SK-N-SH (cell line): Measurements from ENCODE around the gene CARD8. TPM values are rescaled to one million over a fixed set of nuclear protein-coding genes. Genes with fewer than 3 reads are reported as not detected.

Source experiments
- CTCF ChIA-PET: fragments of 300-600, 350-600 bp; formaldehyde crosslinking; extraction: SDS; loops from one replicate; lab custom pipeline; 2021; lab: Yijun Ruan, JAX
- POLR2A ChIA-PET: fragments of 350-600 bp; sonication (Branson Sonifier 250); formaldehyde crosslinking; extraction: SDS; loops from one replicate; lab custom pipeline; 2020; ENCODE audit warnings: antibody characterized with exemption, inconsistent platforms; lab: Yijun Ruan, JAX
- DNase-seq: peaks from one replicate; pipeline ENCODE4 v3.0.0; 2012
- H2AFZ ChIP-seq: fragments of 200-600 bp; sonication (generic); 2 replicates; pipeline ENCODE4 v1.8.1; 2016; ENCODE audit warnings: antibody characterized with exemption, mild to moderate bottlenecking, low read depth
- H3F3A ChIP-seq: fragments of 200-600 bp; sonication (generic); replicated peaks from 2 replicates; pipeline ENCODE3; 2016; ENCODE audit warnings: antibody characterized with exemption, mild to moderate bottlenecking; ENCODE audit not compliant: insufficient read depth
- H3K27ac ChIP-seq, 2 experiments: fragments of 200-500 bp in 1 of 2; fragments of 200-600 bp in 1 of 2; sonication (Bioruptor generic) in 1 of 2; sonication (generic), shearing (Covaris generic) in 1 of 2; 2 replicates each; pipeline versions ENCODE4 v1.5.1 to v1.6.1; 2014 to 2016; ENCODE audit warnings: low read depth in 2 of 2, inconsistent platforms in 1 of 2, low read length in 1 of 2, mild to moderate bottlenecking in 1 of 2, mixed read lengths in 1 of 2
- H3K27me3 ChIP-seq: fragments of 200-600 bp; sonication (generic), shearing (Covaris generic); 2 replicates; pipeline ENCODE4 v1.6.1; 2016; ENCODE audit warnings: mixed run types; ENCODE audit not compliant: insufficient read depth
- H3K36me3 ChIP-seq, 2 experiments: fragments of 200-500 bp in 1 of 2; fragments of 200-600 bp in 1 of 2; sonication (Bioruptor generic) in 1 of 2; sonication (generic) in 1 of 2; replicated peaks in 1 of 2; 2 replicates each; pipeline versions ENCODE3 to v1.5.1; 2014 to 2016; ENCODE audit warnings: low read length in 1 of 2, mild to moderate bottlenecking in 1 of 2; ENCODE audit not compliant: insufficient read depth in 2 of 2, control insufficient read depth in 1 of 2
- H3K4me1 ChIP-seq, 2 experiments: fragments of 200-500 bp in 1 of 2; fragments of 200-600 bp in 1 of 2; sonication (Bioruptor generic) in 1 of 2; sonication (generic), shearing (Covaris generic) in 1 of 2; 2 replicates each; pipeline versions ENCODE4 v1.5.1 to v1.6.1; 2014 to 2016; ENCODE audit warnings: low read depth in 1 of 2, low read length in 1 of 2, mixed run types in 1 of 2; ENCODE audit not compliant: insufficient read depth in 2 of 2, control insufficient read depth in 1 of 2
- H3K4me2 ChIP-seq: fragments of 200-600 bp; sonication (generic), shearing (Covaris generic); 2 replicates; pipeline ENCODE4 v1.6.1; 2017; ENCODE audit warnings: mixed run types
- H3K4me3 ChIP-seq, 2 experiments: fragments of 200-500 bp in 1 of 2; fragments of 200-600 bp in 1 of 2; sonication (Bioruptor generic) in 1 of 2; sonication (generic), shearing (Covaris generic) in 1 of 2; 2 replicates each; pipeline versions ENCODE4 v1.5.1 to v1.8.1; 2014 to 2016; ENCODE audit warnings: low read depth in 2 of 2, inconsistent platforms in 1 of 2, low read length in 1 of 2, mild to moderate bottlenecking in 1 of 2, mixed read lengths in 1 of 2, moderate library complexity in 1 of 2
- H3K79me2 ChIP-seq: fragments of 200-600 bp; sonication (generic); 2 replicates; pipeline ENCODE4 v1.8.1; 2017; ENCODE audit warnings: mild to moderate bottlenecking; ENCODE audit not compliant: insufficient read depth
- H3K9ac ChIP-seq: fragments of 200-600 bp; sonication (generic); 2 replicates; pipeline ENCODE4 v1.6.1; 2017; ENCODE audit warnings: mixed run types
- H3K9me2 ChIP-seq: fragments of 200-600 bp; sonication (generic); 2 replicates; pipeline ENCODE4 v1.6.1; 2017; ENCODE audit warnings: mixed run types
- H3K9me3 ChIP-seq: fragments of 200-600 bp; sonication (generic); 2 replicates; pipeline ENCODE4 v1.6.1; 2017; ENCODE audit warnings: mixed run types, mild to moderate bottlenecking, moderate library complexity
- H4K20me1 ChIP-seq: fragments of 200-600 bp; sonication (generic); 2 replicates; pipeline ENCODE4 v1.6.1; 2017; ENCODE audit warnings: mild to moderate bottlenecking, mixed run types; ENCODE audit not compliant: insufficient read depth
- CTCF ChIP-seq: fragments of 200-600 bp; sonication (generic); IDR thresholded peaks from 2 replicates; pipeline ENCODE4 v1.6.1; 2017; ENCODE audit warnings: antibody characterized with exemption, mild to moderate bottlenecking, moderate library complexity
- ELF1 ChIP-seq: IDR thresholded peaks from 2 replicates; pipeline ENCODE4 v1.4.0; 2012
- FOSL2 ChIP-seq: IDR thresholded peaks from 2 replicates; pipeline ENCODE4 v1.4.0; 2012; ENCODE audit warnings: low read depth, mild to moderate bottlenecking, moderate library complexity, borderline replicate concordance
- FOXJ3 ChIP-seq: sonication (generic); formaldehyde crosslinking; IDR thresholded peaks from 2 replicates; pipeline ENCODE4 v1.5.1; 2020; ENCODE audit warnings: mild to moderate bottlenecking, missing genetic modification reagents
- GATA2 ChIP-seq: sonication (generic); formaldehyde crosslinking; IDR thresholded peaks from 2 replicates; pipeline ENCODE4 v1.5.0; 2020; ENCODE audit warnings: mild to moderate bottlenecking, missing genetic modification reagents
- JUND ChIP-seq: IDR thresholded peaks from 2 replicates; pipeline ENCODE4 v1.4.0; 2012
- MAX ChIP-seq: IDR thresholded peaks from 2 replicates; pipeline ENCODE4 v1.4.0; 2012; ENCODE audit warnings: low read depth
- MEF2A ChIP-seq: IDR thresholded peaks from 2 replicates; pipeline ENCODE4 v1.4.0; 2012; ENCODE audit warnings: low read depth, borderline replicate concordance
- MXI1 ChIP-seq: IDR thresholded peaks from 2 replicates; pipeline ENCODE4 v1.6.1; 2012; ENCODE audit warnings: mild to moderate bottlenecking, low read depth, low read length, improper control_type of control experiment
- NFIC ChIP-seq: IDR thresholded peaks from 2 replicates; pipeline ENCODE4 v1.4.0; 2012; ENCODE audit warnings: borderline replicate concordance
- NRF1 ChIP-seq: IDR thresholded peaks from 2 replicates; pipeline ENCODE4 v1.6.1; 2012; ENCODE audit warnings: low read depth, mild to moderate bottlenecking, low read length
- POLR2AphosphoS5 ChIP-seq: IDR thresholded peaks from 2 replicates; pipeline ENCODE4 v1.6.1; 2012; ENCODE audit warnings: low read depth, low read length
- RAD21 ChIP-seq: IDR thresholded peaks from 2 replicates; pipeline ENCODE4 v1.6.1; 2012; ENCODE audit warnings: mild to moderate bottlenecking, low read length
- REST ChIP-seq: IDR thresholded peaks from 2 replicates; pipeline ENCODE4 v1.6.1; 2012; ENCODE audit warnings: mild to moderate bottlenecking, low read depth, low read length, moderate library complexity
- RFX5 ChIP-seq: IDR thresholded peaks from 2 replicates; pipeline ENCODE4 v1.6.1; 2012; ENCODE audit warnings: mild to moderate bottlenecking, improper control_type of control experiment, low read length
- RXRA ChIP-seq: IDR thresholded peaks from 2 replicates; pipeline ENCODE4 v1.4.0; 2012; ENCODE audit warnings: low read depth, mild to moderate bottlenecking, borderline replicate concordance
- SIN3A ChIP-seq: IDR thresholded peaks from 2 replicates; pipeline ENCODE4 v1.6.1; 2012; ENCODE audit warnings: low read depth, mild to moderate bottlenecking, low read length, moderate library complexity, borderline replicate concordance
- SMC3 ChIP-seq: IDR thresholded peaks from 2 replicates; pipeline ENCODE4 v1.6.1; 2012; ENCODE audit warnings: low read depth, low read length, improper control_type of control experiment
- TCF12 ChIP-seq: IDR thresholded peaks from 2 replicates; pipeline ENCODE4 v1.4.0; 2012
- USF1 ChIP-seq: IDR thresholded peaks from 2 replicates; pipeline ENCODE4 v1.4.0; 2012; ENCODE audit warnings: low read depth, borderline replicate concordance
- USF2 ChIP-seq: fragments of 150-350 bp; IDR thresholded peaks from 2 replicates; pipeline ENCODE4 v1.6.1; 2017; ENCODE audit warnings: antibody characterized with exemption, low read length, low read depth, borderline replicate concordance
- ZBTB33 ChIP-seq: IDR thresholded peaks from 2 replicates; pipeline ENCODE4 v1.4.0; 2012; ENCODE audit warnings: low read depth, borderline replicate concordance
- WGBS: methylation state at CpG from one replicate; pipeline ENCODE4 v1.1.6; 2017; ENCODE audit warnings: low lambda C conversion rate; 5-methylcytosine and 5-hydroxymethylcytosine counted together
- polyA plus RNA-seq, 3 experiments: library from polyadenylated mRNA; depleted of rRNA; stranded (reverse); fragments of >200 nt; gene quantifications; 2 replicates each; pipeline ENCODE4 v1.2.3, GENCODE V29; 2012

Gene CARD8
- polyA plus RNA-seq (2012; rRNA removed): 16.4 and 21.7 TPM in 2 replicates
- polyA plus RNA-seq (2012; cell fraction: cytosol; rRNA removed): 14.0 and 16.6 TPM in 2 replicates
- polyA plus RNA-seq (2012; cell fraction: nucleus; rRNA removed): 63.6 and 66.5 TPM in 2 replicates

GRCh38 chr19:48255376-48256303, at the start of gene CARD8:
CARD8 (minus strand) TSS chr19:48255912; CDS start chr19:48241020, 14,892 bp downstream.
- Histone ChIP-seq H3K4me3 (peak within 1 kb of the TSS; percentile 76 to 84), H3K9me3 (no peaks in the 10 kb centered on the region), H3K9me2 (no peaks in the 10 kb centered on the region), H3K4me1 (peaks cover 0 to 14% of the 10 kb centered on the region in 2 experiments; a peak in 3 of 4 replicates), H3K36me3 (peaks cover 0 to 2% of the 10 kb centered on the region in 2 experiments), H2AFZ (peak within 1 kb of the TSS; percentile 99), H3K9ac (peak within 1 kb of the TSS; percentile 89), H3K4me2 (peak within 1 kb of the TSS; percentile 84), H3K27ac (peak within 1 kb of the TSS; percentile 93 to 95), H3K27me3 (no peaks in the 10 kb centered on the region), H4K20me1 (no peaks in the 10 kb centered on the region), H3K79me2 (peaks cover 32% of the 10 kb centered on the region), H3F3A (peaks cover 17% of the 10 kb centered on the region)
- ChIA-PET POLR2A (interaction anchor here (0.6 to 1.9 kb wide), 4 partner anchors 17 to 145 kb away, joined by 3 to 10 read pairs (median 4); partner anchors contain the start of gene PLA2G4C), CTCF (interaction anchor here (1.0 to 1.8 kb wide), 6 partner anchors 11 to 103 kb away, joined by 3 to 7 read pairs (median 4); no protein-coding TSS in a partner anchor)
- 15% methylated on average over 15 of the region's 15 CpGs for WGBS
- DNase-seq: peak; percentile 73
- TF ChIP-seq RFX5: no peak
- no peak; the same call in 1 of the 2 replicates for TF ChIP-seq NFIC
- no peak for TF ChIP-seq GATA2 (CRISPR knock-in tag)
- TF ChIP-seq ZBTB33: no peak
- TF ChIP-seq USF1: no peak
- peak; percentile 94 for TF ChIP-seq POLR2AphosphoS5
- peak; percentile 16 for TF ChIP-seq JUND
- TF ChIP-seq USF2: no peak
- TF ChIP-seq CTCF: no peak
- no peak for TF ChIP-seq RAD21
- peak; percentile 30; the same call in 1 of the 2 replicates for TF ChIP-seq SIN3A
- no peak for TF ChIP-seq NRF1
- TF ChIP-seq MXI1: peak; percentile 76
- no peak for TF ChIP-seq FOSL2
- peak; percentile 41; the same call in 1 of the 2 replicates for TF ChIP-seq TCF12
- no peak for TF ChIP-seq SMC3
- TF ChIP-seq FOXJ3: no peak
- TF ChIP-seq RXRA: no peak
- TF ChIP-seq MEF2A: no peak
- peak; percentile 64 for TF ChIP-seq ELF1
- TF ChIP-seq REST: peak; percentile 48; the same call in 1 of the 2 replicates
- peak; percentile 58; the same call in 1 of the 2 replicates for TF ChIP-seq MAX
